ENCODE results near the gene CRACDL. TPM values are rescaled to one million over a fixed set of nuclear protein-coding genes. Genes with fewer than 3 reads are reported as not detected.

Gene CRACDL
- total and polyA plus RNA-seq, 2 donors (not counting 1 experiment from before 2014, with no cell fraction given), result 0.25 TPM; not detected in 1

- DNase-seq (no peak), ATAC-seq (ENCODE audit: low read depth) (no peak)
- ChIA-PET CTCF (interaction anchor here (1.5 kb wide), 1 partner anchor 151 kb away, joined by 3 read pairs; no protein-coding TSS in a partner anchor), POLR2A (no interaction called here)
- Mint-ChIP-seq H3K4me1 (no peaks in the 10 kb centered on the region), H3K27ac (no peak overlapping the region), H3K9me3 (ENCODE audit: insufficient read depth) (no peaks in the 10 kb centered on the region), H3K4me3 (no peak overlapping the region), H3K27me3 (peaks cover 2% of the 10 kb centered on the region)
- Histone ChIP-seq H3K9ac (ENCODE audit: low read length) (no peak overlapping the region), H3K27me3 (replicated peaks in 1 of 4; ENCODE audit: control extremely low read depth in 1 of 4, control insufficient read depth in 3 of 4, insufficient read depth in 4 of 4, low read length in 3 of 4) (no peaks in the 10 kb centered on the region), H3K4me3 (ENCODE audit: control extremely low read depth in 1 of 5, extremely low read depth in 1 of 5, insufficient read depth in 1 of 5, low read depth in 2 of 5, low read length in 4 of 5) (no peak overlapping the region), H3K79me2 (ENCODE audit: control insufficient read depth, insufficient read depth, low read length) (no peaks in the 10 kb centered on the region), H3K36me3 (replicated peaks in 1 of 2; ENCODE audit: control extremely low read depth in 1 of 2, control insufficient read depth in 1 of 2, extremely low read depth in 1 of 2, insufficient read depth in 2 of 2, low read length in 1 of 2) (no peaks in the 10 kb centered on the region), H2AFZ (ENCODE audit: insufficient read depth, low read depth, low read length, poor library complexity, severe bottlenecking) (no peak overlapping the region), H3K27ac (ENCODE audit: low read length in 2 of 2) (no peak overlapping the region), H4K20me1 (ENCODE audit: control insufficient read depth, insufficient read depth, low read length, poor library complexity, severe bottlenecking) (no peaks in the 10 kb centered on the region), H3K4me2 (replicated peaks; ENCODE audit: low read depth, low read length, poor library complexity, severe bottlenecking) (no peak overlapping the region), H3K9me3 (ENCODE audit: control extremely low read depth in 1 of 3, control insufficient read depth in 2 of 3, insufficient read depth in 1 of 3, low read length in 2 of 3) (no peaks in the 10 kb centered on the region), H3K4me1 (ENCODE audit: control insufficient read depth in 2 of 2, insufficient read depth in 2 of 2, low read length in 2 of 2) (no peaks in the 10 kb centered on the region)
- intact Hi-C loops (cut with micrococcal nuclease), result no loop called here
- 96% methylated on average over 7 of the region's 8 CpGs for WGBS (ENCODE audit: insufficient coverage)
- TF ChIP-seq EZH2 (IDR thresholded peaks at IDR 0.05; ENCODE audit: borderline replicate concordance, insufficient read depth, low read depth, low read length, poor library complexity, severe bottlenecking) (no peak), CTCF (IDR thresholded peaks at IDR 0.05) (no peak)
These were observed 135.5 kb downstream of the CRACDL start for GRCh38 chr2:98800330-98801064.

Data from B cell (primary cell).